Measurements from ENCODE around the gene DAG1.

- TF ChIP-seq SMC3 (IDR thresholded peaks at IDR 0.05; ENCODE audit: borderline replicate concordance, low read length) = no peak
- TF ChIP-seq BCL11A (IDR thresholded peaks at IDR 0.05; ENCODE audit: low read depth, low read length) = no peak
- TF ChIP-seq TAF1 (IDR thresholded peaks at IDR 0.05; ENCODE audit: borderline replicate concordance, low read depth, low read length) = no peak
- TF ChIP-seq NFIC (IDR thresholded peaks at IDR 0.05; ENCODE audit: low read depth, low read length) = no peak
- TF ChIP-seq POLR2A (IDR thresholded peaks at IDR 0.05; ENCODE audit: low read depth, low read length) = no peak
- TF ChIP-seq EZH2 (IDR thresholded peaks at IDR 0.05; ENCODE audit: borderline replicate concordance, control insufficient read depth, low read depth, low read length) = no peak
- no peak for TF ChIP-seq RAD21 (IDR thresholded peaks at IDR 0.05; ENCODE audit: insufficient read depth, low read depth, low read length)
- TF ChIP-seq CEBPB (IDR thresholded peaks at IDR 0.05; ENCODE audit: borderline replicate concordance in 1 of 2, low read depth in 2 of 2, low read length in 2 of 2) = no peak
Measured at GRCh38 chr3:49533786-49534519, 63.9 kb downstream of the DAG1 start.

Measured in GM12878 (cell line).